Prostate gland (tissue), 2 donors: ENCODE measurements around the gene CHFR. TPM values are rescaled to one million over a fixed set of nuclear protein-coding genes. Genes with fewer than 3 reads are reported as not detected.

Experiments used
- DNase-seq: peaks from one replicate; pipeline ENCODE4 v3.0.0-alpha.2; 2019; ENCODE audit warnings: low spot score
- H3K27ac ChIP-seq, 2 donors: fragments of 200-600 bp; sonication (generic); 2 replicates each; pipeline ENCODE4 v1.5.1; 2017 to 2019
- H3K27me3 ChIP-seq: fragments of 200-600 bp; sonication (generic); replicated peaks from 2 replicates; pipeline ENCODE4 v1.5.1; 2019; ENCODE audit not compliant: insufficient read depth
- H3K36me3 ChIP-seq, 2 donors: fragments of 200-600 bp; sonication (generic); 1 replicate in 1 of 2; 2 replicates in 1 of 2; pipeline versions ENCODE4 v1.5.1 to v1.8.1; 2017 to 2019
- H3K4me1 ChIP-seq: fragments of 200-600 bp; sonication (generic); replicated peaks from 2 replicates; pipeline ENCODE4 v1.5.1; 2019
- H3K4me3 ChIP-seq, 2 donors: fragments of 200-600 bp; sonication (generic); 2 replicates each; pipeline ENCODE4 v1.5.1; 2017 to 2019
- H3K9me3 ChIP-seq: fragments of 200-600 bp; sonication (generic); 2 replicates; pipeline ENCODE4 v1.5.1; 2017
- CTCF ChIP-seq, 4 experiments: fragments of 200-600 bp in 2 of 4; fragments of 450-650 bp in 2 of 4; sonication (generic) in 2 of 4; IDR thresholded peaks; 1 replicate in 3 of 4; 2 replicates in 1 of 4; pipeline ENCODE4 v1.5.1; 2016 to 2019; ENCODE audit warnings: antibody characterized with exemption in 4 of 4, mild to moderate bottlenecking in 2 of 4, moderate library complexity in 2 of 4
- POLR2A ChIP-seq: fragments of 450-650 bp; IDR thresholded peaks from one replicate; pipeline ENCODE4 v1.6.1; 2016; ENCODE audit warnings: antibody characterized with exemption, mild to moderate bottlenecking
- POLR2AphosphoS5 ChIP-seq: sonication (generic); formaldehyde crosslinking; IDR thresholded peaks from one replicate; pipeline ENCODE4 v1.6.1; 2017; ENCODE audit warnings: antibody characterized with exemption
- WGBS: methylation state at CpG from one replicate; pipeline ENCODE4 v1.1.5; 2018; 5-methylcytosine and 5-hydroxymethylcytosine counted together
- intact Hi-C: fragments of 100-400 bp; cut with DNase I; formaldehyde crosslinking; loops from one replicate; pipeline ENCODE4 v1.14.2; 2022
- total RNA-seq, 2 donors: library from RNA; depleted of rRNA; stranded (reverse); fragments of >200 nt; gene quantifications; one replicate each; pipeline ENCODE4 v1.1.0, GENCODE V29; 2016

CHFR gene
- total RNA-seq, 2 donors from 2014 or later, result 18.7 to 52.3 TPM

GRCh38 chr12:132904718-132905328, 17.4 kb upstream of the CHFR start:
- TF ChIP-seq CTCF (IDR thresholded peaks at IDR 0.05) (peak; percentile 60 to 86 (median 82)), POLR2A (no peak), POLR2AphosphoS5 (peak; percentile 74)
- 8% methylated on average over 30 of the region's 30 CpGs for WGBS
- H3K4me1 ChIP-seq, result peaks cover 4% of the 10 kb centered on the region
- DNase-seq, result peak; percentile 54
- H3K36me3 ChIP-seq, result no peaks in the 10 kb centered on the region
- H3K27ac ChIP-seq, result no peak overlapping the region
- H3K4me3 ChIP-seq, result no peak overlapping the region
- intact Hi-C loops, result loop anchor here (10.0 kb wide), 1 partner anchor 140 kb away; the partner anchor contains the start of gene ANKLE2
- H3K27me3 ChIP-seq, result no peaks in the 10 kb centered on the region
- H3K9me3 ChIP-seq, result no peaks in the 10 kb centered on the region

DNA sequence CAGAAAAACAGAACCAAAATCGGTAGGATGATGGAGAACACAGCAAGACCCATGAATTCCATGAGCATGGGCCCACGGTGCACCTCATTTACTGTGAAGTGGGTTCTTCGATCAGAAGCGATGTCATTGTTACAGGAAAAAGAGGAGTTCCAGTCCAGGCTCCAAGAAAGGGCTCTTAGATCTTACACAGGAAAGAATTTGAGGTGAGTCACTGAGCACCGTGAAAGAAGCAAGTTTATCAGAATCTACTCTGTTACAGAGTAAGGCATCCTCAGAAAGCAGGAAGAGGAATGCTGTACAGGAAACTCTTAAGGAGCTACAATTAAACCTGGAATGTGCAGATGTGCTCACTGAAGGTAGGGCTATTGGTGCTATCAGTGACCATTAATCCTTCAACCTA, 11.6 kb upstream of the CHFR start:
- no peaks in the 10 kb centered on the region for H3K9me3 ChIP-seq
- no peak overlapping the region for H3K4me3 ChIP-seq
- DNase-seq, result no peak
- H3K27ac ChIP-seq, result no peak overlapping the region
- intact Hi-C loops, result no loop called here
- TF ChIP-seq CTCF (IDR thresholded peaks at IDR 0.05), result no peak
- no peaks in the 10 kb centered on the region for H3K4me1 ChIP-seq
- no peaks in the 10 kb centered on the region for H3K36me3 ChIP-seq
- no peaks in the 10 kb centered on the region for H3K27me3 ChIP-seq
- WGBS, result 85% methylated on average over 5 of the region's 5 CpGs

DNA sequence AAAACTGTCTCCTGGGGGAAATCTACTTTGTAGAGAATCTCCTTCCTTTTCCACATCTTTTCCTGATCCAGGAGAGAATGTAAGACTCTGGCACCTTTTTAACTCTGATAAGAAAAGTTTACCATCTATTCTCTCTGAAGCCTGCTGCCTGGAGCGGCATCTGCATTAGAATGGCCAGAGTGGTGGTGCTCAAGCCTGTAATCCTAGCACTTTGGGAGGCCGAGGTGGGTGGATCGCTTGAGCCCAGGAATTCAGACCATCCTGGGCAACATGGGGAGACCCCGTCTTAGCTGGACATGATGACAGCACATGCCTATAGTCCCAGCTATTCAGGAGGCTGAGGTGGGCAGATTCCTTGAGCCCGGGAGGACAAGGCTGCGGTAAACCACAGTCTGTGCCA, 1.4 kb upstream of the CHFR start:
- Histone ChIP-seq H3K4me1 (no peaks in the 10 kb centered on the region), H3K4me3 (no peak overlapping the region), H3K36me3 (no peaks in the 10 kb centered on the region), H3K27me3 (no peaks in the 10 kb centered on the region), H3K27ac (no peak overlapping the region), H3K9me3 (no peaks in the 10 kb centered on the region)
- no peak for DNase-seq
- 62% methylated on average over 6 of the region's 6 CpGs for WGBS
- TF ChIP-seq POLR2AphosphoS5, result no peak
- no peak for TF ChIP-seq CTCF (IDR thresholded peaks at IDR 0.05)
- no peak for TF ChIP-seq POLR2A
- intact Hi-C loops, result loop anchor here (5.0 kb wide), 1 partner anchor 62 kb away; the partner anchor contains the start of gene GOLGA3

DNA sequence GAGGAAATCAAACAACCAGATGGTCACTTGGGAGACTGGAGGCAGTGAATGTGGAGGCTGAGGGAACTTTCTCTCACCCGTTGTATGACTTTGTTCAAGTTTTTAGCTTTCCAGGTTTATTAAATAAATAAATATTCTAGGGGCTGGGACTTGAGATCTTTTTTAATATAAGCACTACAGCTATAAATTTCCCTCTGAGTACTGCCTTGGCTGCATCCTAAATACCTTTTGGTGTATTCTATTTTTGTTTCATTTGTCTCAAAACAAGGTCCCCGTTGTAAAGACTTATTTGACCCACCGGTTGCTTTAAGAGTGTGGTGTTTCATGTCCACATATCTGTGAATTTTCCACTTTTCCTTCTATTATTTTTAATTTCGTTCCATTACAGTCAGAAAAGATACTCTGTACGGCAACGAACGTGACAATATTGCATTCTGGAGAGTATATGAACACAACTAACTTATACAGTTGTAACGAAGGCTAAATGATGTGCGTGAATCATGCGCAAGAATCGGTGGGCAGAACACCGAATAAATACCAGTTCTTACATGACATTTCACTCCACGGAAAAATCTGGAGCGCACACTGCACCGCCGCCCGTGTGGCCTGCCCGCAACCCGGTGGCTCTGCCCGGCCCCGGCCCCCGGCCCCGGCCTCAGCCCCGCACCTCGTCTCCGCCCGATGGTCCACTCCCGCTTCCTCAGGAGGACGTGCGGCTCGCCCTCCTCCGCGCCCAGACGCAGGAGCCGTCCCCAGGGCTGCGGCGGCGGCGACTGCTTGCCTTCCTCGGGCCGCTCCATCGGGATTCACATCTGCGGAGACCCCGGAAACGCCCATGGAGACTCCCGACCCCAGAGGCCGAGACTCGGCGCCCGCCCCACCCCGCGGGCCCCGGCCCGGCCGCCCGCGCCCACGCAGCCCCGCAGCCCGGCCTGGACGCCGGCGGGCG, 602 bp downstream of the CHFR start:
- intact Hi-C loops, result loop anchor here (5.0 kb wide), 1 partner anchor 60 kb away; the partner anchor contains the start of gene GOLGA3
- Histone ChIP-seq H3K27me3 (no peaks in the 10 kb centered on the region), H3K4me3 (peak overlapping the region; percentile 59 to 73), H3K9me3 (no peaks in the 10 kb centered on the region), H3K27ac (peak overlapping the region; percentile 8 to 51), H3K4me1 (no peaks in the 10 kb centered on the region), H3K36me3 (no peaks in the 10 kb centered on the region)
- no peak for DNase-seq
- WGBS, result 9% methylated on average over 59 of the region's 64 CpGs
- TF ChIP-seq CTCF (IDR thresholded peaks at IDR 0.05) (no peak), POLR2A (no peak), POLR2AphosphoS5 (no peak)
